Measurements from ENCODE around the gene NF1.
A peak's percentile ranks its signal among the peaks of the same experiment; 100 is the strongest.

Gene NF1

DNA sequence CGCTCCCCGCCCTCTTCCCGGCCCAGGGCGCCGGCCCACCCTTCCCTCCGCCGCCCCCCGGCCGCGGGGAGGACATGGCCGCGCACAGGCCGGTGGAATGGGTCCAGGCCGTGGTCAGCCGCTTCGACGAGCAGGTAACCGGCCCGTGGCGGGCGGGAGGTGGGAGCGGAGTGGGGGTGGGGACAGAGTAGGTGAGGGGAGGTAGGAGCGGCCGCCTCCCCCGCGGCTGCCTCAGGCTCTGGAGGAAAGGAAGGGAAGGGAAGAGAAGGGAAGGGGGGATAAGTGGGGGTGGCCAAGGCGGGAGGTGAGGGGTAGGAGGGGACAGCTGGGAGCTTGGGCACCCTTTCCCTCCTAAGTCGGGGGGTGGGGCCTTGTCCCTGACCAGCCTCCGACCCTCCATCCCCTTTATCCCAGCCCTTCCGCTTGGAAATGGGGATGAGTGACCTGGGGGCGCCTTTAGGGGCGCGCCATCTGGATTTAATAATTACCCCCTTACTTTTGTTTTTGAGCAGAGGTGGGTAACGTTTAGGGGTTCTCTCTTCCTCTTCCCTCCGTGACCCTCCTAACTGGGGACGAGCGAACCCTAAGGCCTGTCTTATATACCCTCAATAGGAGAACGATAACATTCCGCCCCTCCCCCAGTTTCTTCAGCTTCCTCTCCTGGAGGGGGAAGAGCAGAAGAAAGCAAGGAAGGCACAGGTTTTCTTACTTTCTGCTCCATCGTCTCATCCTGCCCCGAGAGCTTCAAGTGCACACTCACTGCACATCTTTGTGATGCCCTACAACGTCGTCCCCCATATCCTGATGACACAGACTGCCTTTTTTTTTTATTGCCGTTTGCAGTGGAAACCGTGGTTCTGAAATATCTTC lies 694 bp downstream of the NF1 start:
- DNase-seq (ENCODE audit: low read depth), result no peak
- H3K4me3 ChIP-seq (ENCODE audit: low read depth, low read length), result peak overlapping the region; percentile 89
- TF ChIP-seq CTCF (IDR thresholded peaks at IDR 0.05; ENCODE audit: low read depth, low read length, missing control alignments), result no peak
- in situ Hi-C loops (cut with HindIII; ENCODE audit: low sequenced_read_pairs), result no loop called here

- in situ Hi-C loops (cut with HindIII; ENCODE audit: low sequenced_read_pairs), result no loop called here
- H3K4me3 ChIP-seq (ENCODE audit: low read depth, low read length), result peak overlapping the region; percentile 89
- no peak for DNase-seq (ENCODE audit: low read depth)
- TF ChIP-seq CTCF (IDR thresholded peaks at IDR 0.05; ENCODE audit: low read depth, low read length, missing control alignments), result no peak
Measured at GRCh38 chr17:31096106-31096436, 1.3 kb downstream of the NF1 start.

DNA sequence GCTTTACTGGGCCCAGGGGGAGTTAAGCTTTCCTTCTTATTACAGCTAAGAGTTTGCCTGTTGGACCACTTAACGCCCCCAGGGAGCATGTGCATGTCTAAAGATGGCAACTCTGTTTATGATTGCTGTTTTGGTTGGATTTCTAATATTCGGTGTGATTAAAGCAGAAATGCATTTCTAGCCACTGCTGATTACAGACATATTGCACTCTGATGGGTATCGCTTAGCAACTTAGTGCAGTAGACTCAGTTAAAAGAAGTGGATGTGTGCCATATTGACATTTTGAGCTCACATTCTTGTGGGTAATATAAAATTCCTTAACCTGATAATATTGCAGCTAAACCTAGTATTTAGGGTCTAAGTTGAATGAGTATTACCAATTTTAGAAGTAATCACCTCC lies 4.2 kb downstream of the NF1 start:
- no peak for DNase-seq (ENCODE audit: low read depth)
- in situ Hi-C loops (cut with HindIII; ENCODE audit: low sequenced_read_pairs), result no loop called here
- TF ChIP-seq CTCF (IDR thresholded peaks at IDR 0.05; ENCODE audit: low read depth, low read length, missing control alignments), result no peak
- H3K4me3 ChIP-seq (ENCODE audit: low read depth, low read length), result no peak overlapping the region

GRCh38 chr17:31100840-31101459 lies 6.2 kb downstream of the NF1 start:
- in situ Hi-C loops (cut with HindIII; ENCODE audit: low sequenced_read_pairs), result no loop called here
- H3K4me3 ChIP-seq (ENCODE audit: low read depth, low read length), result no peak overlapping the region
- no peak for DNase-seq (ENCODE audit: low read depth)
- no peak for TF ChIP-seq CTCF (IDR thresholded peaks at IDR 0.05; ENCODE audit: low read depth, low read length, missing control alignments)

- in situ Hi-C loops (cut with HindIII; ENCODE audit: low sequenced_read_pairs), result no loop called here
- DNase-seq (ENCODE audit: low read depth), result no peak
- TF ChIP-seq CTCF (IDR thresholded peaks at IDR 0.05; ENCODE audit: low read depth, low read length, missing control alignments), result no peak
- no peak overlapping the region for H3K4me3 ChIP-seq (ENCODE audit: low read depth, low read length)
Measured at GRCh38 chr17:31101943-31102342, 7.2 kb downstream of the NF1 start.

GRCh38 chr17:31105991-31106390 lies 11.2 kb downstream of the NF1 start:
- TF ChIP-seq CTCF (IDR thresholded peaks at IDR 0.05; ENCODE audit: low read depth, low read length, missing control alignments), result no peak
- no peak overlapping the region for H3K4me3 ChIP-seq (ENCODE audit: low read depth, low read length)
- in situ Hi-C loops (cut with HindIII; ENCODE audit: low sequenced_read_pairs), result no loop called here
- DNase-seq (ENCODE audit: low read depth), result no peak

Data from astrocyte of the cerebellum (primary cell).